ENCODE results near the gene SLC2A9.

Gene SLC2A9

DNA sequence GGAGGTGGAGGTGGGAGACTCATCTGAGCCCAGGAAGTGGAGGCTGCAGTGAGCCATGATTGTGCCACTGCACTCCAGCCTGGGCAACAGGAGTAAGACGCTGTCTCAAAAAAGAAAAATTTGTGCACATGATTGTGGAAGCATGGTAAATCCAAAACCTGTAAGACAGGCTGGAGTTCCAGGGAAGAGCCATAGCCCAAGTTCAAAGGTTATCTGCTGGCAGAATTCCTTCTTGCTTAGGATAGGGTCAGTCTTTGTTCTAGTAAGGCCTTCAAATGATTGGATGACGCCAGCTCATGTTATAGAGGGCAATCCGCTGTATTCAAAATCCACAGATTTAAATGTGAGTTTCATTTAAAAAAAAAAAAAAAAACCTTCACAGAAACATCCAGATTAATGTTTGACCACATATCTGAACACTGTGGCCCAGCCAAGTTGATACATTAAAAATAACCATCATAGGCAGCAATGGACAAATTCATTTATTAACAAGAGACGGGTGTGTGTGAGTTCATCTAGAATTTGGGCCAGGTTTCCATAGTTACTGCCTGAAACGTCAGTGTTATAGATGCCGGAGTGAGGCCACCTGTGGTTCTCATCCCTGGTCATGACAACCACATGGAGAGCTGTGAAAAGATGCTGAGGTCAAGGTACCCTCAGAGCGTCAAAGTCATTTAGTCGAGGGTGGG is 35.2 kb upstream of the SLC2A9 start:
- no peaks in the 10 kb centered on the region for H3K27me3 ChIP-seq (replicated peaks; ENCODE audit: control insufficient read depth, insufficient read depth, low read length, poor library complexity, severe bottlenecking)
- H3K27ac ChIP-seq (ENCODE audit: insufficient read depth, low read length, poor library complexity, severe bottlenecking) = no peak overlapping the region
- DNase-seq = no peak

DNA sequence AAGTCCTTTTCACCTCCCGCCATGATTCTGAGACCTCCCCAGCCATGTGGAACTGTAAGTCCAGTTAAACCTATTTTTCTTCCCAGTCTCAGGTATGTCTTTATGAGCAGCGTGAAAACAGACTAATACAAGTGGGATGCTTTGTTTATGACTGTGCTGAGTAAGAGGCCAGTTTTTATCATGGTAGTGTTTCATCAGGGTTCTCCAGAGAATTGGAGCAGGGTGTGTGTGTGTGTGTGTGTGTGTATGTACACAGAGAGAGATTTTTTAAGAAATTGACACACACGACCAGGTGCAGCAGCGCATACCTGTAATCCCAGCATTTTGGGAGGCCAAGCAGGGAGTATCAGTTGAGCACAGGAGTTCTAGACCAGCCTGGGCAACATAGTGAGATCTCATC is 34.6 kb upstream of the SLC2A9 start:
- H3K4me3 ChIP-seq (ENCODE audit: insufficient read depth, low read depth, low read length, poor library complexity, severe bottlenecking) = no peak overlapping the region
- H3K27me3 ChIP-seq (replicated peaks; ENCODE audit: control insufficient read depth, insufficient read depth, low read length, poor library complexity, severe bottlenecking) = no peaks in the 10 kb centered on the region
- no peaks in the 10 kb centered on the region for H3K9me3 ChIP-seq (ENCODE audit: control insufficient read depth, low read length)
- H3K36me3 ChIP-seq (ENCODE audit: control insufficient read depth, insufficient read depth, low read length) = no peaks in the 10 kb centered on the region
- no peak overlapping the region for H3K27ac ChIP-seq (ENCODE audit: insufficient read depth, low read length, poor library complexity, severe bottlenecking)
- no peak for DNase-seq
- no peaks in the 10 kb centered on the region for H3K4me1 ChIP-seq (ENCODE audit: control insufficient read depth, insufficient read depth, low read length, poor library complexity, severe bottlenecking)

More for the DNA sequence above, 35.2 kb upstream of the SLC2A9 start:
- Histone ChIP-seq H3K36me3 (ENCODE audit: control insufficient read depth, insufficient read depth, low read length) (no peaks in the 10 kb centered on the region), H3K9me3 (ENCODE audit: control insufficient read depth, low read length) (no peaks in the 10 kb centered on the region), H3K4me1 (ENCODE audit: control insufficient read depth, insufficient read depth, low read length, poor library complexity, severe bottlenecking) (no peaks in the 10 kb centered on the region), H3K4me3 (ENCODE audit: insufficient read depth, low read depth, low read length, poor library complexity, severe bottlenecking) (no peak overlapping the region)

DNA sequence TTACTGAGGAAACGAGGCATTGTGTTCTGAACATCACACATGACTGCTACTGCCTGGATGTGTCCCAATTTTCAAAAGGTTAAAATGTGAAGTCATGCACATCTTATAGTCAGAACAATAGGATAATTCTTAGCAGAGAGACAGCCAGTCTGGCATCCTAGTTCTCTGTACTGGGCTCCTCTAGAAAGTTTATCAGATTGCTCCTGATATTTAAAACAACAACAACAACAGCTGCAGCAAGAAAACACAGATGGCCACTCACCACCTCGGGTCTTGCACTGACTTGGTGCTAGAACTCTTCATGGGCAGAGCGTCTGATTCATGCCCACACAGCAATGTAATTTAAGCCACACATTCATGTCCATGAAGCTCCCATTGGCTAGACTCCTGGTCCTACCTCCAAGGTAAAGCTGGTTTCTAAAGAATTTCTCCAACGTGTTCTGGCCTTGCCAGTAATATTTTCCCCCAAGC is 33.3 kb upstream of the SLC2A9 start:
- no peak overlapping the region for H3K27ac ChIP-seq (ENCODE audit: insufficient read depth, low read length, poor library complexity, severe bottlenecking)
- H3K4me1 ChIP-seq (ENCODE audit: control insufficient read depth, insufficient read depth, low read length, poor library complexity, severe bottlenecking) = no peaks in the 10 kb centered on the region
- no peak for DNase-seq
- H3K27me3 ChIP-seq (replicated peaks; ENCODE audit: control insufficient read depth, insufficient read depth, low read length, poor library complexity, severe bottlenecking) = no peaks in the 10 kb centered on the region
- no peak overlapping the region for H3K4me3 ChIP-seq (ENCODE audit: insufficient read depth, low read depth, low read length, poor library complexity, severe bottlenecking)
- no peaks in the 10 kb centered on the region for H3K9me3 ChIP-seq (ENCODE audit: control insufficient read depth, low read length)
- no peaks in the 10 kb centered on the region for H3K36me3 ChIP-seq (ENCODE audit: control insufficient read depth, insufficient read depth, low read length)

DNA sequence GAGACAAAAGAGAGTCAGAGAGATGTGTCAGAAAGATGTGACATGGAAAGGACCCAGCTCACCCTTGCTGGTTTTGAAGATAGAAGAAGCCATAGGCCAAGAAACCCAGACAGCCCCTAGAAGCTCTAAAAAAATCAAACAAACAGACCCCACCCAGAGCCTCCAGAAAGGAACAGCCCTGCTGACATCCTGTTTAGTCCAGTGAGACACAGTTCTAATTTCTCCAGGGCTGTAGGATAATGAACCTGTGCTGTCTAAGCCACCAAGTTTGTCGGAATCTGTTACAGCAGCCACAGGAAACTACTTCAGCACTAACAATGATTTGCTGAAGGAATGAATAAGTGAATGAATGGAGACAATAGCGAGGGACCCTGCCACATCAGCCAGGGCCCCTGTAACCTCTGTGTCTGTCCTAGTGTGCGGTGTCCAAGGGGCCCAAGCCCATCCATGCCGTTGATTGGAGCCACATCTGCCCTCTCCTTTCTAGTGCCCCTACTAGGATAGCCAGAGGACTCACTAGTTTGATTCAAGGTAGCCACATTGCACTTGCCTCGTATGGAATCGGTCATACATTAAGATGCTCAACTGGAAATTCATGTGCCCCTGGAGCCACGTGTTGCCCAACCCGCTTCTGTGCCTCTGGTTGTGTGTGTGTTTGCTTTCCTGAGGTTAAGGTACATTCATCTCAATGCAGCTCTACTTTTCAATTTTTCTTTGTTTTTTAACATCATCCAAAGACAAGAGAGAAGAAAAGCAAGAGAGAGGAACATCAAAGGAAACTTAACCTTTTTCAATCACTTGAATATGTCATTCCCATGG is 32.5 kb upstream of the SLC2A9 start:
- Histone ChIP-seq H3K4me3 (ENCODE audit: insufficient read depth, low read depth, low read length, poor library complexity, severe bottlenecking) (no peak overlapping the region), H3K27me3 (replicated peaks; ENCODE audit: control insufficient read depth, insufficient read depth, low read length, poor library complexity, severe bottlenecking) (no peaks in the 10 kb centered on the region), H3K9me3 (ENCODE audit: control insufficient read depth, low read length) (no peaks in the 10 kb centered on the region), H3K36me3 (ENCODE audit: control insufficient read depth, insufficient read depth, low read length) (no peaks in the 10 kb centered on the region), H3K27ac (ENCODE audit: insufficient read depth, low read length, poor library complexity, severe bottlenecking) (no peak overlapping the region), H3K4me1 (ENCODE audit: control insufficient read depth, insufficient read depth, low read length, poor library complexity, severe bottlenecking) (no peaks in the 10 kb centered on the region)
- no peak for DNase-seq

DNA sequence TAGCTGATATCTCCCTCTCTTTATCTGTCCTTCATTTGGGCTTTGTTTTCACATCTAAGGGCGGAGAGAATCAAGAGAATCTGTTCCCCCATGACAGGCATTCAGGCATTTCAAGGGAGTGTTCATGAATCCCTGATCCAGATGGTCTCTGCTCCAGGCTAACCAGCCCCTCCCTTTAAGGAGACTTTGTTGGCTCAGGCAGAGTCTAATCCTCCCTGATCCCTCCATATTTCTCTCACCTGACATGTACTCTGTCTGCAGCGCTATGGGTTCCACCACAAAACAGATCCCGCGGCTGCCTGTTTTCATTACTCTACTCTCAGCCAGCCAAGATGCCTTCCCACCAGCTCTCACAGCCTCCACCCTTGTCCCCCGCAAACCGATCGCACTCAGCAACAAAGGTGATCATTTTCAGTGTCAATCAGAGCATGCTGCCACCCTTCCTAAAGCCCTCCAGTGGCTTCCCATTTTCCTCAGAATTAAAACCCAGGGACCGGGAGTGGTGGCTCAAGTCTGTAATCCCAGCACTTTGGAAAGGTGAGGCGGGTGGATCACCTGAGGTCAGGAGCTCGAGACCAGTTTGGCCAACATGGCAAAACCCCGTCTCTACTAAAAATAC is 30.3 kb upstream of the SLC2A9 start:
- Histone ChIP-seq H3K27me3 (replicated peaks; ENCODE audit: control insufficient read depth, insufficient read depth, low read length, poor library complexity, severe bottlenecking) (no peaks in the 10 kb centered on the region), H3K36me3 (ENCODE audit: control insufficient read depth, insufficient read depth, low read length) (no peaks in the 10 kb centered on the region), H3K4me1 (ENCODE audit: control insufficient read depth, insufficient read depth, low read length, poor library complexity, severe bottlenecking) (no peaks in the 10 kb centered on the region), H3K9me3 (ENCODE audit: control insufficient read depth, low read length) (no peaks in the 10 kb centered on the region), H3K27ac (ENCODE audit: insufficient read depth, low read length, poor library complexity, severe bottlenecking) (no peak overlapping the region), H3K4me3 (ENCODE audit: insufficient read depth, low read depth, low read length, poor library complexity, severe bottlenecking) (no peak overlapping the region)
- no peak for DNase-seq

DNA sequence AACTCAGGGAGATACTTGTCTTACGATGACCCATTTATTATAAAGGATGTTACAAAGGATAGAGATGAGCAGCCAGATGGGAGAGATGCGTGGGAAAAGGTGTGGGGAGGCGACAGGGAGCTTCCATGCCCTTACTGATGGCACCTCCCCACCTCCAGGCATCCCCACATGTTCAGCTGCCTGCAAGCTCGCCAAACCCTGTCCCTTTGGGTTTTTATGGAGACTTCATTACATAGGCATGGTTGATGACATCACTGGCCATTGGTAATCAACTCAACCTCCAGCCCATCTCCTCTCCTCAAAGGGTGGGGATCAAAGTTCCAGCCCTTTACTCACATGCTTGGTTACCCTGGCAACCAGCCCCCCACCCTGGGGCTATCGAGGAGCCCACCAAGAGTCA is 29.4 kb upstream of the SLC2A9 start:
- Histone ChIP-seq H3K4me1 (ENCODE audit: control insufficient read depth, insufficient read depth, low read length, poor library complexity, severe bottlenecking) (no peaks in the 10 kb centered on the region), H3K9me3 (ENCODE audit: control insufficient read depth, low read length) (no peaks in the 10 kb centered on the region), H3K27ac (ENCODE audit: insufficient read depth, low read length, poor library complexity, severe bottlenecking) (no peak overlapping the region), H3K27me3 (replicated peaks; ENCODE audit: control insufficient read depth, insufficient read depth, low read length, poor library complexity, severe bottlenecking) (no peaks in the 10 kb centered on the region), H3K36me3 (ENCODE audit: control insufficient read depth, insufficient read depth, low read length) (no peaks in the 10 kb centered on the region), H3K4me3 (ENCODE audit: insufficient read depth, low read depth, low read length, poor library complexity, severe bottlenecking) (no peak overlapping the region)
- no peak for DNase-seq

DNA sequence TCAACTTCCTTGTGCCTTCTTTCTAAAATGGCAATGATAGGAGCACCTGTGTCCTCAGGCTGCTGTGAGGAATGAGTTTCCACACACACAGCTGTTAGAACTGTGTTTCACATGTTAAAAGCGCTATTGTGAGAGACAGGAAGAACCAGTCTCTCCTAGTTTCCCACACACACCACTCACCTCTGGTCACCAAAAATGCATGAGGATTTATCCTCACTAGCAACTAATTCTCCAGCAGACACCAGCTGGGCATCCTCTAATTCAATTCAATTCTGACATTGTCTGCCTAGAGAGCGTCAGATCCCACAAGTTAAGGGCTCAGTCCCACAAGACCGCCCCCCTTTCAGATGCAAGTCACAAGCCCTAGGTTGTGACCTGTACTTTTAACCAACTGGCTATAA is 29.0 kb upstream of the SLC2A9 start:
- Histone ChIP-seq H3K27me3 (replicated peaks; ENCODE audit: control insufficient read depth, insufficient read depth, low read length, poor library complexity, severe bottlenecking) (no peaks in the 10 kb centered on the region), H3K27ac (ENCODE audit: insufficient read depth, low read length, poor library complexity, severe bottlenecking) (no peak overlapping the region), H3K36me3 (ENCODE audit: control insufficient read depth, insufficient read depth, low read length) (no peaks in the 10 kb centered on the region), H3K4me1 (ENCODE audit: control insufficient read depth, insufficient read depth, low read length, poor library complexity, severe bottlenecking) (no peaks in the 10 kb centered on the region), H3K4me3 (ENCODE audit: insufficient read depth, low read depth, low read length, poor library complexity, severe bottlenecking) (no peak overlapping the region), H3K9me3 (ENCODE audit: control insufficient read depth, low read length) (no peaks in the 10 kb centered on the region)
- no peak for DNase-seq

DNA sequence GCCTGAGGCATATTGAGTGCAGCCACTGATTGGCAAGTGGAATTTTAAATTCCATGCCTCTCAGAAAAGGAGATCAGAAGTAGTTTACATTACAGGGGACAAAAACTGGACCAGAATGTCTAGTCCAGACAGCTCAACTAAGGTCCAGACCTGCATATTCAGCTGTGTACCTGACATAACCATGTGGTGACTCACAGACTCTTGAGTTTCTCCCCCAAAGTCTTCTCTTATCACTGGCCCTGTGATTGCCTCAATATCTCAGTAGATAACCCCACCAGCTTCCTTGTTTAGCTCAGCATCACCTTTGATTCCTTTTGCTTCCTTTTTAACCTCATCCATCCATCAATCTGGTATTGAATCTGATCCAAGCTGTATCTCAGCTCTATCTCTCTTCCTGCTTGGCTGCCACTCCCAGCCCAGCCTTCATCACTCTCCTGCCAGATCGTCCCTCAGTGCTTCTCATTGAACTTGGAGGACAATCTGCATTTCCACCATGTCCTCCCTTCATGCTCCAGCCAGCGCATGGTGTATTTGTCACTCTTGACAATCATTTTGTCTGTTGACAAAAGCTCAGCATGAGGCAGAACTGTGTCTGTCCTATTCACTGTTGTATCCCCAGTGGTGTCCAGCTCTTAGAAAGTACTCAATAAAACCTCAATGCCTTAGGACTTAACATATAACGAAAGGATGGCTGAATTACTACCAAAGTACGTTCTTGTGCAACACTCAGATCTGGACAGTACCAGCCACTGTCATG is 27.8 kb upstream of the SLC2A9 start:
- Histone ChIP-seq H3K27me3 (replicated peaks; ENCODE audit: control insufficient read depth, insufficient read depth, low read length, poor library complexity, severe bottlenecking) (no peaks in the 10 kb centered on the region), H3K4me3 (ENCODE audit: insufficient read depth, low read depth, low read length, poor library complexity, severe bottlenecking) (no peak overlapping the region), H3K9me3 (ENCODE audit: control insufficient read depth, low read length) (no peaks in the 10 kb centered on the region), H3K27ac (ENCODE audit: insufficient read depth, low read length, poor library complexity, severe bottlenecking) (no peak overlapping the region), H3K36me3 (ENCODE audit: control insufficient read depth, insufficient read depth, low read length) (no peaks in the 10 kb centered on the region), H3K4me1 (ENCODE audit: control insufficient read depth, insufficient read depth, low read length, poor library complexity, severe bottlenecking) (no peaks in the 10 kb centered on the region)
- no peak for DNase-seq

DNA sequence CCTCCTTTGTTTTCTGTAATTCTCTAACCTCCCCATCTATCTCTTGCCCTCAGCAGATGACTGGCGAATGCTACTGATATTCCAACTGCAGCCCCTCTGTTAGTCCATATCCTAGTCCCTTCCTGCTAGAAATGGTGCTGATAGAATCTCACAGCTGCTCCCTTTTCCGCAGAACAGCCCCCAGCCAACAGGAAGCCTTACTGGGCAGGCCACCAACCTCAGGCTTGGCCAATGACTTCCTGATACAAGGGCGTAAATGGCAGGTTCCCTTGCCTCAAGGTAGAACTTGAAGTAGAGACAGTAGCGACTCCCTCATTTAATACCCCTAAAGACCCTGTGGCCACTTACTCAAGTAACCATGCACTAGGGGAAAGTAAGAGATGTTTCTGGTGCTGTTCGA is 26.7 kb upstream of the SLC2A9 start:
- DNase-seq = no peak
- no peak overlapping the region for H3K4me3 ChIP-seq (ENCODE audit: insufficient read depth, low read depth, low read length, poor library complexity, severe bottlenecking)
- H3K27ac ChIP-seq (ENCODE audit: insufficient read depth, low read length, poor library complexity, severe bottlenecking) = no peak overlapping the region
- no peaks in the 10 kb centered on the region for H3K27me3 ChIP-seq (replicated peaks; ENCODE audit: control insufficient read depth, insufficient read depth, low read length, poor library complexity, severe bottlenecking)
- H3K4me1 ChIP-seq (ENCODE audit: control insufficient read depth, insufficient read depth, low read length, poor library complexity, severe bottlenecking) = no peaks in the 10 kb centered on the region
- H3K36me3 ChIP-seq (ENCODE audit: control insufficient read depth, insufficient read depth, low read length) = no peaks in the 10 kb centered on the region
- no peaks in the 10 kb centered on the region for H3K9me3 ChIP-seq (ENCODE audit: control insufficient read depth, low read length)

Data from effector memory CD4-positive, alpha-beta T cell (primary cell).